HUES48 (cell line): ENCODE measurements around the gene C5orf47.
A peak's percentile ranks its signal among the peaks of the same experiment; 100 is the strongest.
"Not testable (repeated sequence)": the region's sequence is repeated elsewhere in the genome, so short reads cannot be mapped to it uniquely, and the experiment has no call there.

Experiments used
- H3K27ac ChIP-seq: one replicate; pipeline ENCODE4 v1.7.0; 2013; ENCODE audit warnings: low read depth, low read length, inconsistent platforms
- H3K27me3 ChIP-seq: 2 replicates; pipeline ENCODE4 v1.6.1; 2013; ENCODE audit warnings: mild to moderate bottlenecking, low read length; ENCODE audit not compliant: control insufficient read depth, insufficient read depth
- H3K36me3 ChIP-seq: 2 replicates; pipeline ENCODE4 v1.6.1; 2013; ENCODE audit warnings: low read length; ENCODE audit not compliant: control insufficient read depth, insufficient read depth
- H3K4me1 ChIP-seq: 2 replicates; pipeline ENCODE4 v1.6.1; 2013; ENCODE audit warnings: mild to moderate bottlenecking, low read length; ENCODE audit not compliant: control insufficient read depth, insufficient read depth
- H3K4me3 ChIP-seq: 2 replicates; pipeline ENCODE4 v1.5.1; 2013; ENCODE audit warnings: mild to moderate bottlenecking, low read depth, low read length
- H3K9ac ChIP-seq: 2 replicates; pipeline ENCODE4 v1.6.1; 2013; ENCODE audit warnings: mild to moderate bottlenecking, low read depth, low read length, moderate library complexity
- H3K9me3 ChIP-seq: 2 replicates; pipeline ENCODE4 v1.6.1; 2013; ENCODE audit warnings: low read length; ENCODE audit not compliant: control insufficient read depth, insufficient read depth

The C5orf47 gene

GRCh38 chr5:174000076-174000475, 11.1 kb downstream of the C5orf47 start:
- no peak overlapping the region for H3K27ac ChIP-seq
- H3K9ac ChIP-seq, result no peak overlapping the region
- H3K4me3 ChIP-seq, result no peak overlapping the region
- no peaks in the 10 kb centered on the region for H3K27me3 ChIP-seq
- H3K4me1 ChIP-seq, result no peaks in the 10 kb centered on the region
- H3K9me3 ChIP-seq, result no peaks in the 10 kb centered on the region
- H3K36me3 ChIP-seq, result no peaks in the 10 kb centered on the region

- Histone ChIP-seq H3K27ac (no peak overlapping the region), H3K9ac (no peak overlapping the region), H3K36me3 (no peaks in the 10 kb centered on the region), H3K4me3 (no peak overlapping the region), H3K9me3 (no peaks in the 10 kb centered on the region), H3K27me3 (no peaks in the 10 kb centered on the region; the same call in 1 of the 2 replicates), H3K4me1 (no peaks in the 10 kb centered on the region)
These were observed 14.8 kb downstream of the C5orf47 start for GRCh38 chr5:174003795-174004194.

GRCh38 chr5:174008922-174009321, 20.0 kb downstream of the C5orf47 start:
- Histone ChIP-seq H3K4me1 (no peaks in the 10 kb centered on the region), H3K4me3 (no peak overlapping the region), H3K9ac (no peak overlapping the region), H3K27me3 (no peaks in the 10 kb centered on the region; the same call in 1 of the 2 replicates), H3K9me3 (no peaks in the 10 kb centered on the region), H3K27ac (no peak overlapping the region), H3K36me3 (no peaks in the 10 kb centered on the region)

DNA sequence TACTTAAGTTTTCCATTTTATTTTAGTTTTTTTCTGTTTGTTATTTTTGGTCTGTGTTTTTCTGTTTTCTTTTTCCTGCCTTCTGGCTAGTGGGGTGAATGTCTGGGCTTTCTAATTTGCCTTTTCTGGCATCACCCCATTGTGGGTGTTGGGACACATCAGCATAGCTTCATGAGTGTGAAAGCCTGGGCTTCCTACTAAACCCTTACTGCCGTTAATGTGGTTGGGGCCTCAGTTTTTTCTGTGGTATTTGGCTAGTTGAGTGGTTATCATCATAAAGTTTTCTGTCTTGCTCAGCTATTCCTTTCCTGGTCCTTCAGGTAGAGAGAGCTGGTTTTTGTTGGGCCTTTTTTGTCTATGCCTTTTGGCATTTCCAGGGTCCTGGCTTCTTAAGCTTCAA, 21.4 kb downstream of the C5orf47 start:
- no peak overlapping the region for H3K4me3 ChIP-seq
- no peaks in the 10 kb centered on the region; the same call in 1 of the 2 replicates for H3K27me3 ChIP-seq
- no peaks in the 10 kb centered on the region for H3K36me3 ChIP-seq
- H3K9me3 ChIP-seq, result no peaks in the 10 kb centered on the region
- H3K4me1 ChIP-seq, result no peaks in the 10 kb centered on the region
- no peak overlapping the region for H3K27ac ChIP-seq
- H3K9ac ChIP-seq, result no peak overlapping the region

- no peak overlapping the region for H3K9ac ChIP-seq
- H3K36me3 ChIP-seq, result no peaks in the 10 kb centered on the region
- no peaks in the 10 kb centered on the region for H3K9me3 ChIP-seq
- H3K4me3 ChIP-seq, result no peak overlapping the region
- no peaks in the 10 kb centered on the region for H3K27me3 ChIP-seq
- no peaks in the 10 kb centered on the region for H3K4me1 ChIP-seq
- H3K27ac ChIP-seq, result no peak overlapping the region
These were observed 22.5 kb downstream of the C5orf47 start for GRCh38 chr5:174011441-174011840.

DNA sequence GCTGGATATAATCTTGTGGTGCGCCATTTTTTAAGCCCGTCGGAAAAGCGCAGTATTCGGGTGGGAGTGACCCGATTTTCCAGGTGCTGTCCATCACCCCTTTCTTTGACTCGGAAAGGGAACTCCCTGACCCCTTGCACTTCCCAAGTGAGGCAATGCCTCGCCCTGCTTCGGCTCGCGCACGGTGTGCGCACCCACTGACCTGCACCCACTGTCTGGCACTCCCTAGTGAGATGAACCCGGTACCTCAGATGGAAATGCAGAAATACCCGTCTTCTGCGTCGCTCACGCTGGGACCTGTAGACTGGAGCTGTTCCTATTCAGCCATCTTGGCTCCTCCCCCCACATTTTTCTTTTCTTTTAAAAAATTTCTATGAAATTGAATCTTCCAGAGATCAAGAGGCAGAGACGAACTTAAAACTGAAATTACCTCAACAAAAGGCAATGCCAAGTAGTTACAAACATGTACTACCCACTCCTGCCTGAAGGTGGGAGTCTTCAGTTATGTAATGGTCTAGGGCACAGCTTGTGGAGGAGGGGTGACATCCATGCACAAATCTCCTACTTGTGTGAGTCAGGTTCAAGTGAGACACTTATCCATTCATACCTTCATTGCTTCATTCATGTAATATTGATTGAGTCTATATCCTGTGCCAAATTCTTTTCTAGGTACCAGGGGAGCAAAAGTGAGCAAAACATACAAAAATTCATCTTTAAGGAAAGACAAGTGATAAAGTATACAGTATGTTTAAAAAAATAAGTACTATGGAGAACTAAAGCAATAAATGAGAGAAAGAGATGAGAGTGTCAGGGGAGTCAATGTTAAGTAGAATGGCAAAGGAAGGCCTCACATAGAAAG, 31.3 kb downstream of the C5orf47 start:
- not testable (repeated sequence) for H3K9me3 ChIP-seq, H3K4me1 ChIP-seq, H3K9ac ChIP-seq, H3K27ac ChIP-seq, H3K36me3 ChIP-seq, H3K27me3 ChIP-seq
- H3K4me3 ChIP-seq, result peak overlapping the region; percentile 54

DNA sequence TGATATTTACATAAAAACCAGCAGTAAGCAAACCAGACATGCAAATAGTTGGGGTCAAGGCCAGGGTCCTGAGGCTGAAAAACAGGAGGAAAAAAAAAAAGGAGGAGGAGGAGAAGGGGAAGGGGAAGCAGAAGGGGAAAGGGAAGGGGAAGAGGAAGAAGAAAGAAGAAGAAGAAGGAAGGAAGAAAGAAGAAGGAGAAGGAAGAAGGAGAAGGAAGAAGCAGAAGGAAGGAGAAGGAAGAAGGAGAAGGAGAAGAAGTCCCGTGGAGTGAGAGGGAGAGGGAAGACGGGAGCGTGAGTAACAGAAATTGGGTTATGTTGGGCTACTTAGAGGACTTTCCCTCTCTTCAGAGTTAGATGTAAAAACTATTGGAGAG, 31.9 kb downstream of the C5orf47 start:
- H3K4me1 ChIP-seq, result no peaks in the 10 kb centered on the region

DNA sequence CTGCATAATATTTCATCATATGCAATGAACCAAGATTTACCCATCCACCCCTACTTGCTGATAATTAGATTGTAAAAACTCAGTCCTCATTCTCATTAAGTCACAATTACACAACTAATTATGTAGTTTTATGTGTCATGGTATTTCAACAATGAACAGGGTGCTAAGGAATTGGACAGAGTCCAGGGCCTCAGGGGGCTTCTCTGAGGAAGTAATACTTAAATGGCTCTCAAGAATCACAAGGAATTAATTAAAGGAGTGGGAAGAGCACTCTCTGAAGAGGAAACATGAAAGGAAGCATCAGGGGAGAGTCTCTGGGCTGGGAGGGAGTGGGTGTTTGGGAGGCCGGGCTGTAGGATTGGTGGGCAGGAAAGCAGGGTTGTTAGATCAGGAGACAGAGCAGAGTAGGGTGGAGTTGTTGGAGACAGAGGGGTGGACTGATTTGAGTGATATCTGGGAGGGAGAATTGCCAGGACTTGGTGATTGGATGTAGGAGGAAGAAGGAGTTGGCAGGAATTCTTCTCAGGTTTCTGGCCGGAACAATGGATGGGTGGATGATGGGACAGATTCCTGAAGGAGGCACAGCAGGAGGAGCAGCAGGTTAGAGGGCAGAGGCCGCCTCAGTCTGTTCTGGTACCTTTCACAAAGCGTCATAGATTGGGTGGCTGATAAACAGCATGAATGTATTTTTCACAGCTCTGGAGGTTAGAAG, 33.6 kb downstream of the C5orf47 start:
- H3K27me3 ChIP-seq, result no peaks in the 10 kb centered on the region
- no peaks in the 10 kb centered on the region for H3K4me1 ChIP-seq
- no peaks in the 10 kb centered on the region for H3K36me3 ChIP-seq

More for the DNA sequence above, 31.9 kb downstream of the C5orf47 start:
- Histone ChIP-seq H3K9me3 (no peaks in the 10 kb centered on the region), H3K9ac (no peak overlapping the region), H3K36me3 (no peaks in the 10 kb centered on the region), H3K27me3 (no peaks in the 10 kb centered on the region), H3K27ac (no peak overlapping the region), H3K4me3 (no peak overlapping the region)

DNA sequence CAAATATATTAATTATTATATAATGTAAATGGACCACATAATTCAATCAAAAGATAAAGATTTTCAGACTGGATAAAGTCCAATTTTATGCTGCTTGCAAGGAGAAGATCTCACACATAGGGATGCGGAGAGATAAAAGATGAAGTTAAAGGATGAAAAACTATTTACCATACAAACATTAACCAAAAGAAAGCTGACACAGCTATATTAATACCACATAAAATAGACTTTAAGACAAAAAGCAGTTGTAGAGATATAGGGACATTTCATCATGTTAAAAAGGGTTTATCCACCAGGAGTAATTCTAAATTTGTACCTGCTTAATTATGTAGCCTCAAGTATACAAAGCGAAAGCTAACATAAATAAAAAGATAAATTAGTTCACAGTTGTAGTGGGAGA, 41.3 kb downstream of the C5orf47 start:
- no peak overlapping the region for H3K27ac ChIP-seq
- H3K9ac ChIP-seq, result no peak overlapping the region
- no peaks in the 10 kb centered on the region for H3K9me3 ChIP-seq
- H3K27me3 ChIP-seq, result no peaks in the 10 kb centered on the region
- H3K36me3 ChIP-seq, result no peaks in the 10 kb centered on the region
- H3K4me3 ChIP-seq, result no peak overlapping the region
- no peaks in the 10 kb centered on the region for H3K4me1 ChIP-seq

More for the DNA sequence above, 33.6 kb downstream of the C5orf47 start:
- Histone ChIP-seq H3K27ac (no peak overlapping the region), H3K9ac (no peak overlapping the region), H3K4me3 (no peak overlapping the region), H3K9me3 (no peaks in the 10 kb centered on the region)

GRCh38 chr5:174044466-174045254, 55.7 kb downstream of the C5orf47 start:
- no peaks in the 10 kb centered on the region for H3K36me3 ChIP-seq
- no peak overlapping the region for H3K27ac ChIP-seq
- H3K27me3 ChIP-seq, result no peaks in the 10 kb centered on the region
- H3K4me3 ChIP-seq, result no peak overlapping the region
- no peaks in the 10 kb centered on the region for H3K9me3 ChIP-seq
- no peaks in the 10 kb centered on the region for H3K4me1 ChIP-seq
- H3K9ac ChIP-seq, result no peak overlapping the region
